ENCODE results near the gene CHCHD6. TPM values are rescaled to one million over a fixed set of nuclear protein-coding genes. Genes with fewer than 3 reads are reported as not detected.

Gene CHCHD6
- total RNA-seq, 1 donor = 9.1 TPM

DNA sequence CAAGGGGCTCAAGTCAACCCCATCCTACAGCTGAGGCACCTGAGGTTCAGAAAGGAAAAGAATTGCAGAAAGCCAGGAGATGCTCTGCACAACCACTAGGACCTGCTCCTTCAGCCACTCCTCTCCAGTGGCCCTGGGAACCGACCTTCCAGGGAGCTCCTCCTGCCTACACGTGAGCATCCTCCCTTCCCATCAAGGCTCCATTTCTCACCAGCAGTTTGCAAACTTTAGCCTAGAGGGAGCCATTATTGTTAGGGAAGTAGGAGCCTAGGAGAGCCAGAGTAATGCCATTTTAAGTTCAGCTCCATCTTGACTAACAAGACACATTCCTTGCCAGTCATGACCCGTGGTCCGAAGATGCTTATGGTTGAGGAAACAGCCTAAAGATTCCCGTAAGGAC, 11.2 kb upstream of the CHCHD6 start:
- H3K4me3 ChIP-seq (ENCODE audit: low read depth, low read length) = no peak overlapping the region
- DNase-seq (ENCODE audit: low read depth) = no peak
- TF ChIP-seq, protein P1, sequence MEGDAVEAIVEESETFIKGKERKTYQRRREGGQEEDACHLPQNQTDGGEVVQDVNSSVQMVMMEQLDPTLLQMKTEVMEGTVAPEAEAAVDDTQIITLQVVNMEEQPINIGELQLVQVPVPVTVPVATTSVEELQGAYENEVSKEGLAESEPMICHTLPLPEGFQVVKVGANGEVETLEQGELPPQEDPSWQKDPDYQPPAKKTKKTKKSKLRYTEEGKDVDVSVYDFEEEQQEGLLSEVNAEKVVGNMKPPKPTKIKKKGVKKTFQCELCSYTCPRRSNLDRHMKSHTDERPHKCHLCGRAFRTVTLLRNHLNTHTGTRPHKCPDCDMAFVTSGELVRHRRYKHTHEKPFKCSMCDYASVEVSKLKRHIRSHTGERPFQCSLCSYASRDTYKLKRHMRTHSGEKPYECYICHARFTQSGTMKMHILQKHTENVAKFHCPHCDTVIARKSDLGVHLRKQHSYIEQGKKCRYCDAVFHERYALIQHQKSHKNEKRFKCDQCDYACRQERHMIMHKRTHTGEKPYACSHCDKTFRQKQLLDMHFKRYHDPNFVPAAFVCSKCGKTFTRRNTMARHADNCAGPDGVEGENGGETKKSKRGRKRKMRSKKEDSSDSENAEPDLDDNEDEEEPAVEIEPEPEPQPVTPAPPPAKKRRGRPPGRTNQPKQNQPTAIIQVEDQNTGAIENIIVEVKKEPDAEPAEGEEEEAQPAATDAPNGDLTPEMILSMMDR (IDR thresholded peaks at IDR 0.05; ENCODE audit: insufficient read depth, low read depth, low read length) = peak; percentile 18

DNA sequence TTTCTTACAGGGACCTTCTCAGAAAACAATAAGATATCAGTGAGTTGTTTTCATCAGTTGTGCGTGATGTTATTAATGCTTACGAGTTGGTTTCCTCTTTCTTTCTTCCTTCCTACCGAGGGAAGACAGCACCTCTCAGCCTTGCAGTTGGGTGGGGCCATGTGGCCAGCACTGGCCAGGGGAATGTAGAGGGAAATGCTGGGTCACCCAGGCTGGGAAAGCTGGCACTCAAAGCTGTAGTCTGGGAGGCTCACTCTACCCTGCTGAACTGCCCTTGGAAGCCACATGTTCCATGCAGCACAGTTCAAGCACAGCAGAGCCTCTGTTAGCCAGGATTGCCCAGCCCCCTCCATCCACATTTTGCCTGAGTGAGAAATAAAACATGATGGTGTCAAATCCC, 10.1 kb upstream of the CHCHD6 start:
- H3K4me3 ChIP-seq (ENCODE audit: low read depth, low read length) = no peak overlapping the region
- TF ChIP-seq, protein P1 (IDR thresholded peaks at IDR 0.05; ENCODE audit: insufficient read depth, low read depth, low read length) = no peak
- DNase-seq (ENCODE audit: low read depth) = no peak

DNA sequence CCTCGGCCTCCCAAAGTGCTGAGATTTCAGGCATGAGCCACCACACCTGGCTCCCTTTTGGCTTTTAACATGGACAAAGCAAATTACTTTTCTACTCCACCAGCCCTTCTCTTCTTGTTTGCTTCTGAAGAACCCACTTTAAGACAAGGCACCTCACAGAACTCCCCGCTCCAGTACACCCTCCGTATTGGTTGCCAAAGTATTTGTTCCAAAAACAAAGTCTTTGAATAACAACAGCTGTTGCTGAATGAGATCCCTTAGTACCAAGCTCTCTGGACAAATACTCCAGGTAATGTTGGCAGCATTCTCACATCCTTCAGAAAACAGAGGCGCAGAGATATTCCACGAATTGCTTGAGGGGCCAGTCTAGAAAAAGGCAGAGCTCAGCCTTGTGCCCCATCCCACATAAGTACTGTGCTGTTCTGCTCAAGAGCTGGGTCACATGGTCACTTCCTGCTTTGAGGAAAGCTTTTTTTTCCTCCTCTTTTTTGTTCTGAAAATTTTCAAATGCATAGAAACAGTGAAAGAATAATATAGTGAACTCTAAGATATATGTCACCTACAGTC, 7.3 kb upstream of the CHCHD6 start:
- no peak overlapping the region for H3K4me3 ChIP-seq (ENCODE audit: low read depth, low read length)
- TF ChIP-seq, protein P1 (IDR thresholded peaks at IDR 0.05; ENCODE audit: insufficient read depth, low read depth, low read length) = no peak
- DNase-seq (ENCODE audit: low read depth) = no peak

DNA sequence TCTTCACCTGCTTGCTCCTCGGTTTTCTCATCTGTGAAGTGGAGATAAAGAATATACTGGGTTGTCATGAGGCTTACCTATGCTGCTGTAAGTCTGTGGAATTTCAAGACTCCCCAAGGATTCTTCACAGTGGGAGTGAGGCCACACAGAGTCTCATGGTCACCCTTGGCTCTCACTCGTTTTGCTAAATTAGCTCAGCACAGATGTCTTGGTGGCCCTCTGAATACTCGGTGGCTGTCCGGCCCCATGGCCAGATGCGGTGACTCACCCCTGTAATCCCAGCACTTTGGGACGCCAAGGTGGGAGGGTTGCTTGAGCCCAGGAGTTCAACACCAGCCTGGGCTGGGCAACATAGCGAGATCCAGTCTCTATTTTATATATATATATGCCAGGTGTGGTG, 5.0 kb upstream of the CHCHD6 start:
- TF ChIP-seq, protein P1 (IDR thresholded peaks at IDR 0.05; ENCODE audit: insufficient read depth, low read depth, low read length) = no peak
- no peak for DNase-seq (ENCODE audit: low read depth)
- H3K4me3 ChIP-seq (ENCODE audit: low read depth, low read length) = no peak overlapping the region

DNA sequence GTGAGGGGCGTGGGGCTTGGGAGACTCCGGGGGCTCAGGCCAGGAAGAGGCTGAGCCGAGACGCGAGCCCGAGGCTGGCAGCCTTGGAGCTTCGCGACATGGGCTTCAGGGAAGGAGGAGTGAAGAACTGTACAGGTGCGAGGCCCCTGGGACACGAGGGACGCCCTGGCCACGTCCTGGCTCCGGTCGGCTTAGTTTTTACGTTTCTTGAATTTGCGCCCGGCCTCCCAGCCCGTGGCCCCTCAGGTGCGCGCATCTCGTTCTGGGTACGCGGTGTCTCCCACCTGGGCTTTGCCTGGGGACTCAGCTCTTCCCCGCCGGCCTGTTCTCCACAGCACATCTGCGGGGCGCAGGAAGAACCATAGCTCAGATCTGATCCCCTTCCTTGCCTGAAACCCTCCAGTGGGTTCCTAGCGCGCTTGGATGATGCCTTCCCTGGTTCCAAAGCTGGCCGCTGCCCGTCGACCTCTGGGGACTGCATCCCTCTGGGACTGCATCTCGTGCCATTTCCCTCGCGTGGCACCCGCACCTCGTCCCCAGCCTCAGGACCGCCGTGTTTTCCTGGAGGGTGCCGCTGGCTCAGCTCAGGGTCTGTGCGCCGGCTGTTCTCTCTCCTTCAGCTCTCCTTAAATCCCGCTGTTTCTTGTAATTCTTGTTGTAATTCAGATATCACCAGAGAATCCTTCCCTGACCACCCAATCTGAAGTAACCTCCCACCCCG, 614 bp downstream of the CHCHD6 start:
- no peak for DNase-seq (ENCODE audit: low read depth)
- H3K4me3 ChIP-seq (ENCODE audit: low read depth, low read length) = peak overlapping the region; percentile 73
- TF ChIP-seq, protein P1 (IDR thresholded peaks at IDR 0.05; ENCODE audit: insufficient read depth, low read depth, low read length) = no peak

DNA sequence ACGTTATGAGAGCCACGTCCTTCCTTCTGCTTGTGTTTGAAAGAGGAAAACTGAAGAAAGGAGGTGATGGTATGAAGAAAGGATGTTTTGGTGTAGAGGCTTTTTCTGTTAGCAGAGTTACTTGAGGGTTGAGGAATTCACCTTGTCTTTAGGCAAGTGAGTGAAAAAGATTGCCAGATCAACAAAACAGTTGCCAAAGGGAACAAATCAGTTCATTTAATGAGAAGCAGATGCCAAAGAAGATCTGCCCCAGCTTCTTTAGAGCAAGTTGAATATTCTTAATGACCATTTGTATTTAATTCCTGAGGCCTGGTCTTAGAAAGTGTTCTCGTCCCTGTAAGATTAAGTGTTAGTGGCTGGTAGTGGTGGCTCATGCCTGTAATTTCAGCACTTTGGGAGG, 2.6 kb downstream of the CHCHD6 start:
- TF ChIP-seq, protein P1 (IDR thresholded peaks at IDR 0.05; ENCODE audit: insufficient read depth, low read depth, low read length) = no peak
- no peak overlapping the region for H3K4me3 ChIP-seq (ENCODE audit: low read depth, low read length)
- no peak for DNase-seq (ENCODE audit: low read depth)

Measured in fibroblast of villous mesenchyme (primary cell).